ENCODE measurements around the gene ZNF883. TPM values are rescaled to one million over a fixed set of nuclear protein-coding genes. Genes with fewer than 3 reads are reported as not detected.

Gene ZNF883
- total and polyA plus RNA-seq, 2 of the 4 experiments (the other 2 are of a cell fraction), result 0.51 to 0.54 TPM

DNA sequence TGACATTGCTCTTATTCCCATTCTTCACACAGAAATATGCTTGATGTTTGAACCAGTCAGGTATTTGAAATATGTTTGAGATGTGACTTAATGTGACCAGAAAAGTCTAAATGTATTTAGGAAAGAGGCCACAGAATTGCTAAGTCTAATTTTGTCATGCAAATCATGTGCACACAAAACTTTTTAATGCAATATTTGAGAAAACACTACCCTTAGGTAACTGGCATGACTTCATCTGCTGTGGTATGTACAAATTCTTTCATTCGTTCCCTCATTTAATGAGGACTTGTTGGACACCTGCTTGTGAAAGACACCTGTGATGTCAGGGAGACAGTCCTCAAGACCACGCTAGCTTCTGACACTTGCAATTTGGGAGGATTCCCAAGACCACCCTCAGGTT, 100.3 kb downstream of the ZNF883 start:
- dilution Hi-C loops (cut with HindIII; ENCODE audit: low sequenced_read_pairs, unreplicated experiment), result no loop called here

More for the DNA sequence above, 100.3 kb downstream of the ZNF883 start:
- Histone ChIP-seq H4K5ac (ENCODE audit: low read depth, low read length) (no peak overlapping the region), H3K56ac (ENCODE audit: extremely low read depth, insufficient read depth, low read length) (no peak overlapping the region), H3K27ac (ENCODE audit: insufficient read depth, low read length) (no peak overlapping the region), H2AFZ (replicated peaks; ENCODE audit: low read length, poor library complexity) (no peak overlapping the region), H3K79me1 (ENCODE audit: low read depth in 1 of 2, low read length in 2 of 2) (no peaks in the 10 kb centered on the region), H2BK20ac (ENCODE audit: low read depth, low read length) (no peak overlapping the region), H3K18ac (ENCODE audit: low read depth, low read length) (no peak overlapping the region), H3K9me3 (ENCODE audit: control insufficient read depth, insufficient read depth, low read length) (no peaks in the 10 kb centered on the region), H4K8ac (ENCODE audit: low read depth in 2 of 2, low read length in 2 of 2) (no peak overlapping the region), H2BK15ac (ENCODE audit: low read depth, low read length) (no peak overlapping the region), H2AK5ac (ENCODE audit: low read depth, low read length) (no peak overlapping the region), H3K4me1 (ENCODE audit: control insufficient read depth, insufficient read depth, low read length) (no peaks in the 10 kb centered on the region), H4K20me1 (ENCODE audit: insufficient read depth, low read length) (no peaks in the 10 kb centered on the region), H3K4me3 (ENCODE audit: insufficient read depth, low read depth, low read length) (no peak overlapping the region), H4K91ac (ENCODE audit: insufficient read depth, low read depth, low read length) (no peak overlapping the region), H2BK120ac (ENCODE audit: low read depth, low read length) (no peak overlapping the region), H3K9ac (ENCODE audit: low read depth, low read length) (no peak overlapping the region), H3K36me3 (ENCODE audit: control insufficient read depth, insufficient read depth, low read length) (no peaks in the 10 kb centered on the region), H3K27me3 (ENCODE audit: control insufficient read depth, insufficient read depth, low read length) (peaks cover 36% of the 10 kb centered on the region), H3K14ac (replicated peaks; ENCODE audit: low read depth, low read length) (no peak overlapping the region), H3K9me1 (ENCODE audit: insufficient read depth, low read length) (no peaks in the 10 kb centered on the region), H3K4me2 (ENCODE audit: low read depth, low read length) (no peak overlapping the region), H3K4ac (ENCODE audit: low read depth, low read length) (no peak overlapping the region), H2BK5ac (ENCODE audit: low read depth, low read length, poor library complexity, severe bottlenecking) (no peak overlapping the region), H3K23ac (ENCODE audit: low read depth, low read length) (no peak overlapping the region), H2AK9ac (replicated peaks; ENCODE audit: low read depth, low read length, poor library complexity) (no peak overlapping the region)
- ChIA-PET CTCF (no interaction called here), POLR2A (ENCODE audit: unreplicated experiment) (no interaction called here)
- in situ Hi-C loops (cut with MboI; ENCODE audit: low sequenced_read_pairs), result no loop called here
- no TSS peak for BruUV-seq (replicated peaks)
- WGBS, 2 experiments (ENCODE audit: extremely low coverage in 2 of 2, insufficient read length in 1 of 2), result no CpG with 5 or more reads among the region's 2 CpGs
- no peak for TF ChIP-seq RFX5 (IDR thresholded peaks at IDR 0.05; ENCODE audit: low read depth, low read length)
- ATAC-seq (ENCODE audit: low read depth), result no peak
- intact Hi-C loops (cut with micrococcal nuclease), result no loop called here
- no peak for DNase-seq

Other genes with a start within 250 kb of the ZNF883 start
- not detected in 2 replicates for gene SLC46A2, start 121.3 kb downstream of the ZNF883 start, total RNA-seq (2012; rRNA removed)
- not detected in 2 replicates for gene SLC46A2, start 121.3 kb downstream of the ZNF883 start, polyA plus RNA-seq (2012; rRNA removed)
- gene ZFP37, start 44.5 kb upstream of the ZNF883 start, total RNA-seq (2012; rRNA removed), result 3.6 and 4.4 TPM in 2 replicates
- gene ZFP37, start 44.5 kb upstream of the ZNF883 start, polyA plus RNA-seq (2012; rRNA removed), result 0.75 and 0.84 TPM in 2 replicates
- 5.8 and 7.2 TPM in 2 replicates for gene SLC31A2, start 138.8 kb upstream of the ZNF883 start, total RNA-seq (2012; rRNA removed)
- gene SLC31A2, start 138.8 kb upstream of the ZNF883 start, polyA plus RNA-seq (2012; rRNA removed), result 5.1 and 6.3 TPM in 2 replicates
- gene FKBP15, start 209.1 kb upstream of the ZNF883 start, total RNA-seq (2012; rRNA removed), result 25.5 and 25.6 TPM in 2 replicates
- 20.1 and 20.4 TPM in 2 replicates for gene FKBP15, start 209.1 kb upstream of the ZNF883 start, polyA plus RNA-seq (2012; rRNA removed)
- 23.3 and 27.5 TPM in 2 replicates for gene SLC31A1, start 209.4 kb upstream of the ZNF883 start, total RNA-seq (2012; rRNA removed)
- gene SLC31A1, start 209.4 kb upstream of the ZNF883 start, polyA plus RNA-seq (2012; rRNA removed), result 16.4 and 17.9 TPM in 2 replicates

Data from IMR-90 (cell line).